Astrocyte (in vitro differentiated cells and primary cell): Measurements from ENCODE around the gene CYB5B. TPM values are rescaled to one million over a fixed set of nuclear protein-coding genes. Genes with fewer than 3 reads are reported as not detected.
"Not testable (repeated sequence)": the region's sequence is repeated elsewhere in the genome, so short reads cannot be mapped to it uniquely, and the experiment has no call there.

Source experiments
- DNase-seq: peaks from one replicate; pipeline ENCODE4 v3.0.0-alpha.2; 2010; ENCODE audit warnings: low read depth
- FAIRE-seq: peaks from 2 replicates; lab custom pipeline; 2011; peaks lifted over from hg19 to GRCh38; lab: Jason Lieb, UNC
- H2AFZ ChIP-seq: 2 replicates; pipeline ENCODE4 v1.6.0; 2012; ENCODE audit warnings: low read depth, low read length, inconsistent platforms
- H3K27ac ChIP-seq: 2 replicates; pipeline ENCODE4 v1.5.1; 2011; ENCODE audit warnings: low read depth, low read length, inconsistent platforms
- H3K27me3 ChIP-seq: 2 replicates; pipeline ENCODE4 v1.6.0; 2011; ENCODE audit warnings: low read length, inconsistent platforms; ENCODE audit not compliant: insufficient read depth
- H3K36me3 ChIP-seq: 2 replicates; pipeline ENCODE4 v1.5.1; 2011; ENCODE audit warnings: low read length, inconsistent platforms; ENCODE audit not compliant: insufficient read depth
- H3K4me1 ChIP-seq: 2 replicates; pipeline ENCODE4 v1.5.1; 2011; ENCODE audit warnings: low read length, inconsistent platforms; ENCODE audit not compliant: insufficient read depth
- H3K4me2 ChIP-seq: 2 replicates; pipeline ENCODE4 v1.6.0; 2012; ENCODE audit warnings: low read length, inconsistent platforms
- H3K4me3 ChIP-seq: 2 replicates; pipeline ENCODE4 v1.5.1; 2011; ENCODE audit warnings: low read depth, mild to moderate bottlenecking, low read length, inconsistent platforms; ENCODE audit not compliant: insufficient read depth
- H3K79me2 ChIP-seq: 2 replicates; pipeline ENCODE4 v1.6.0; 2012; ENCODE audit warnings: mild to moderate bottlenecking, low read length, inconsistent platforms; ENCODE audit not compliant: insufficient read depth
- H3K9ac ChIP-seq: 2 replicates; pipeline ENCODE4 v1.6.0; 2012; ENCODE audit warnings: mild to moderate bottlenecking, low read length, inconsistent platforms
- H3K9me3 ChIP-seq: 2 replicates; pipeline ENCODE4 v1.5.1; 2012; ENCODE audit warnings: low read depth, mild to moderate bottlenecking, low read length, inconsistent platforms; ENCODE audit not compliant: insufficient read depth
- H4K20me1 ChIP-seq: 2 replicates; pipeline ENCODE4 v1.6.0; 2012; ENCODE audit warnings: low read length, inconsistent platforms; ENCODE audit not compliant: insufficient read depth
- H3K27ac Mint-ChIP-seq: one replicate; pipeline ENCODE4 v1.8.0; 2021; ENCODE audit warnings: mild to moderate bottlenecking, mixed read lengths; ENCODE audit not compliant: unreplicated experiment
- H3K27me3 Mint-ChIP-seq: one replicate; pipeline ENCODE4 v1.8.0; 2021; ENCODE audit warnings: low read depth, mixed read lengths; ENCODE audit not compliant: unreplicated experiment
- H3K36me3 Mint-ChIP-seq: one replicate; pipeline ENCODE4 v1.8.0; 2021; ENCODE audit warnings: low read depth, mixed read lengths; ENCODE audit not compliant: unreplicated experiment
- H3K4me1 Mint-ChIP-seq: one replicate; pipeline ENCODE4 v1.8.0; 2021; ENCODE audit warnings: low read depth, mixed read lengths; ENCODE audit not compliant: unreplicated experiment
- H3K4me3 Mint-ChIP-seq: one replicate; pipeline ENCODE4 v1.8.0; 2021; ENCODE audit warnings: mild to moderate bottlenecking, moderate library complexity, mixed read lengths; ENCODE audit not compliant: unreplicated experiment
- H3K9me3 Mint-ChIP-seq: one replicate; pipeline ENCODE4 v1.8.0; 2021; ENCODE audit warnings: mild to moderate bottlenecking, mixed read lengths; ENCODE audit not compliant: unreplicated experiment
- EZH2 ChIP-seq: IDR thresholded peaks from 2 replicates; pipeline ENCODE4 v1.6.1; 2012; ENCODE audit warnings: mild to moderate bottlenecking, low read length, inconsistent platforms; ENCODE audit not compliant: insufficient read depth
- total RNA-seq: library from RNA; stranded (reverse); gene quantifications from 2 replicates; pipeline ENCODE4 v1.2.1, GENCODE V29; 2021
- TF ChIP-seq, protein P1 (sequence below): IDR thresholded peaks from 2 replicates; pipeline ENCODE4 v1.5.1; 2011; ENCODE audit warnings: low read depth, mild to moderate bottlenecking, inconsistent platforms, low read length, moderate library complexity; ENCODE audit not compliant: insufficient read depth

Gene CYB5B
- total RNA-seq, 1 donor from 2014 or later, result 149 TPM

DNA sequence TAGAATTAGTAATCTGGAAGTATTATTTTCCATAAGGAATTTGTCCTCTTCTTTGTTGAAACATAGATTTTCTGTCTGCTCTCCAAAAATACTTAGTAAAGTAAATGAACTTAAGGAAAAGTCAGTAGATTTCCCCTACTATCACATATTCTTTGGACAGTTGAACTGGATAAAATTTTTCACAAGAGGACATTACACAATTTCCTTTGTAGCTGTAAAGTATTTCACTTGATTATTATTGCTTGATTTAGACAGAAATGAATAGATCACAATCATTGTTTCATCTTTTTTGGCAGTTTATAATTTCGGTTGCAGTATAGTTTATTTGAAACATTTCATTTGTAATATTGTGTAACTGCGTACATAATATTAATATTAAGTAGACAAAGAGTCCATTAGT, 12.5 kb downstream of the CYB5B start:
- Histone ChIP-seq H3K9ac (no peak overlapping the region), H3K27me3 (no peaks in the 10 kb centered on the region), H3K27ac (no peak overlapping the region), H3K4me2 (no peak overlapping the region), H4K20me1 (peaks cover 15% of the 10 kb centered on the region), H2AFZ (no peak overlapping the region), H3K4me1 (no peaks in the 10 kb centered on the region), H3K79me2 (peaks cover 76% of the 10 kb centered on the region), H3K36me3 (peaks cover 11% of the 10 kb centered on the region), H3K4me3 (no peak overlapping the region), H3K9me3 (no peaks in the 10 kb centered on the region)
- no peak for TF ChIP-seq EZH2
- TF ChIP-seq, protein P1, sequence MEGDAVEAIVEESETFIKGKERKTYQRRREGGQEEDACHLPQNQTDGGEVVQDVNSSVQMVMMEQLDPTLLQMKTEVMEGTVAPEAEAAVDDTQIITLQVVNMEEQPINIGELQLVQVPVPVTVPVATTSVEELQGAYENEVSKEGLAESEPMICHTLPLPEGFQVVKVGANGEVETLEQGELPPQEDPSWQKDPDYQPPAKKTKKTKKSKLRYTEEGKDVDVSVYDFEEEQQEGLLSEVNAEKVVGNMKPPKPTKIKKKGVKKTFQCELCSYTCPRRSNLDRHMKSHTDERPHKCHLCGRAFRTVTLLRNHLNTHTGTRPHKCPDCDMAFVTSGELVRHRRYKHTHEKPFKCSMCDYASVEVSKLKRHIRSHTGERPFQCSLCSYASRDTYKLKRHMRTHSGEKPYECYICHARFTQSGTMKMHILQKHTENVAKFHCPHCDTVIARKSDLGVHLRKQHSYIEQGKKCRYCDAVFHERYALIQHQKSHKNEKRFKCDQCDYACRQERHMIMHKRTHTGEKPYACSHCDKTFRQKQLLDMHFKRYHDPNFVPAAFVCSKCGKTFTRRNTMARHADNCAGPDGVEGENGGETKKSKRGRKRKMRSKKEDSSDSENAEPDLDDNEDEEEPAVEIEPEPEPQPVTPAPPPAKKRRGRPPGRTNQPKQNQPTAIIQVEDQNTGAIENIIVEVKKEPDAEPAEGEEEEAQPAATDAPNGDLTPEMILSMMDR, result no peak
- Mint-ChIP-seq H3K4me1 (peaks cover 2% of the 10 kb centered on the region), H3K9me3 (peaks cover 2% of the 10 kb centered on the region), H3K27ac (no peak overlapping the region), H3K4me3 (no peak overlapping the region), H3K36me3 (peaks cover 16% of the 10 kb centered on the region), H3K27me3 (no peaks in the 10 kb centered on the region)
- no peak for DNase-seq
- no peak for FAIRE-seq

DNA sequence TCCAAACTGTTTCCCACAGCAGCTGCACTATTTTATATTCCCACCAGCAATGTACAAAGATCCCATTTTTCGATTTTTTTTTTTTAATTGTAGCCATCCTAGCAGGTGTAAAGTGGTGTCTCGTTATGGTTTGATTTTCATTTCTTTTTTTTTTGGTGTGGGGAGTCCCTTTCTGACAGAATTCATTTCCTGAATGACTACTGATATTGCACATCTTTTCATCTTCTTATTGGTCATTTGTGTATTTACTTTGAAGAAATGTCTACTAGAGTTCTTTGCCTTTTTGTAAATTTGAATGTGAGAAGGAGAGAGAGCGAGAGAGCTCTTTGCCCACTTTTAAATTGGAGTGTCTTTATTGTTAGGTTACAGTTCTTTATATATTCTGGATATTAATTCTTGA, 14.0 kb downstream of the CYB5B start:
- Mint-ChIP-seq H3K4me3 (no peak overlapping the region), H3K27me3 (no peaks in the 10 kb centered on the region), H3K36me3 (peaks cover 12% of the 10 kb centered on the region), H3K4me1 (peaks cover 2% of the 10 kb centered on the region), H3K27ac (no peak overlapping the region), H3K9me3 (no peaks in the 10 kb centered on the region)
- DNase-seq (no peak), FAIRE-seq (no peak)
- no peak overlapping the region for H2AFZ ChIP-seq
- peaks cover 3% of the 10 kb centered on the region for H3K36me3 ChIP-seq
- H3K4me2 ChIP-seq, result no peak overlapping the region
- peaks cover 85% of the 10 kb centered on the region for H3K79me2 ChIP-seq
- H3K27ac ChIP-seq, result no peak overlapping the region
- no peak overlapping the region for H3K9ac ChIP-seq
- H3K9me3 ChIP-seq, result no peaks in the 10 kb centered on the region
- H4K20me1 ChIP-seq, result peaks cover 18% of the 10 kb centered on the region
- H3K4me3 ChIP-seq, result no peak overlapping the region
- TF ChIP-seq, protein P1, result no peak
- TF ChIP-seq EZH2, result no peak
- peaks cover 5% of the 10 kb centered on the region for H3K4me1 ChIP-seq
- no peaks in the 10 kb centered on the region for H3K27me3 ChIP-seq

DNA sequence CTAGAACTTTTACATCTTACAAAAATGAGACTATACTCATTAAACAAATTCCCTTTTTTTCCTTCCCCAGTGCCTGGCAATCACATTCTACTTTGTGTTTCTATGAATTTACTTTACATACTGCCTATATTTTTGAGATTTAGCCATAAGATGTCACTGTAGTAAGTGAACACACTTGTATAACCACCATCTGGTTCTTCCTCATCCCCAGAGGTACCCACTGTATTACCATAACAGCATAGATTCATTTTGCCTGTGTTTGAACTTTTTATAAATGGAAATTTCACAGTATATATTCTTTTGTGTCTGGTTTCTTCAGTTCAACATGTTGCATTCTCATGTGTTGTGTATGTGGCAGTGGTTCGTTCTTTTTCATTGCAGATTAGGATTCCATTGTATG, 15.8 kb downstream of the CYB5B start:
- peaks cover 82% of the 10 kb centered on the region for H3K79me2 ChIP-seq
- Mint-ChIP-seq H3K9me3 (no peaks in the 10 kb centered on the region), H3K27me3 (no peaks in the 10 kb centered on the region), H3K4me1 (peaks cover 10% of the 10 kb centered on the region), H3K4me3 (no peak overlapping the region), H3K27ac (no peak overlapping the region), H3K36me3 (peaks cover 7% of the 10 kb centered on the region)
- TF ChIP-seq, protein P1, result no peak
- TF ChIP-seq EZH2, result no peak
- H3K9me3 ChIP-seq, result no peaks in the 10 kb centered on the region
- no peak overlapping the region for H3K4me2 ChIP-seq
- no peak overlapping the region for H3K9ac ChIP-seq
- H3K27ac ChIP-seq, result no peak overlapping the region
- DNase-seq, result no peak
- H3K4me1 ChIP-seq, result peaks cover 14% of the 10 kb centered on the region
- H4K20me1 ChIP-seq, result peaks cover 12% of the 10 kb centered on the region
- H3K27me3 ChIP-seq, result no peaks in the 10 kb centered on the region
- no peaks in the 10 kb centered on the region for H3K36me3 ChIP-seq
- H3K4me3 ChIP-seq, result no peak overlapping the region
- no peak overlapping the region for H2AFZ ChIP-seq
- FAIRE-seq, result no peak

DNA sequence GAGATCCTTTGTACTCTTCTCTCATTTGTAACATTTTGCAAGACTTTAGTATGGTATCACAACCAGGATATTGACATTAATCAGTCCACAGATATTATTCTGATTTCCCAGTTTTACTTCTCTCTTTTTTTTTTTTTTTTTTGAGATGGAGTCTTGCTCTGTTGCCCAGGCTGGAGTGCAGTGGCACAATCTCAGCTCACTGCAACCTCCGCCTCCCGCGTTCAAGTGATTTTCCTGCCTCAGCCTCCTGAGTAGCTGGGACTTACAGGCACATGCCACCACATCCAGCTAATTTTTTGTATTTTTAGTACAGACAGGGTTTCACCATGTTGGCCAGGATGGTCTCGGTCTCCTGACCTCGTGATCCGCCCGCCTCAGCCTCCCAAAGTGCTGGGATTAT, 16.6 kb downstream of the CYB5B start:
- not testable (repeated sequence) for H3K27ac ChIP-seq, H3K36me3 Mint-ChIP-seq, H3K9ac ChIP-seq, H2AFZ ChIP-seq, FAIRE-seq, H4K20me1 ChIP-seq, H3K9me3 Mint-ChIP-seq, H3K4me1 Mint-ChIP-seq, H3K27me3 ChIP-seq, DNase-seq, H3K36me3 ChIP-seq, H3K9me3 ChIP-seq, H3K4me2 ChIP-seq, H3K27ac Mint-ChIP-seq, H3K4me3 Mint-ChIP-seq, H3K27me3 Mint-ChIP-seq, H3K4me3 ChIP-seq
- H3K4me1 ChIP-seq, result peaks cover 14% of the 10 kb centered on the region
- peaks cover 78% of the 10 kb centered on the region for H3K79me2 ChIP-seq
